Trophoblast cell (in vitro differentiated cells and primary cell): ENCODE results near the gene COQ8B.

Source experiments
- DNase-seq, 2 donors: peaks; one replicate each; pipeline ENCODE4 v3.0.0-alpha.2; 2016
- H2AFZ ChIP-seq: 2 replicates; pipeline ENCODE4 v1.6.1; 2013; ENCODE audit warnings: low read length, moderate library complexity, mild to moderate bottlenecking; ENCODE audit not compliant: insufficient read depth, poor library complexity
- H2AK5ac ChIP-seq: 2 replicates; pipeline ENCODE4 v1.6.1; 2013; ENCODE audit warnings: mild to moderate bottlenecking, low read length
- H2BK120ac ChIP-seq: 2 replicates; pipeline ENCODE4 v1.6.1; 2013; ENCODE audit warnings: low read length, mild to moderate bottlenecking, moderate library complexity; ENCODE audit not compliant: insufficient read depth, poor library complexity
- H2BK12ac ChIP-seq: 2 replicates; pipeline ENCODE4 v1.6.1; 2013; ENCODE audit warnings: mild to moderate bottlenecking, low read length, moderate library complexity
- H2BK5ac ChIP-seq: 2 replicates; pipeline ENCODE4 v1.6.1; 2013; ENCODE audit warnings: low read length, low read depth, moderate library complexity, mild to moderate bottlenecking; ENCODE audit not compliant: poor library complexity
- H3K14ac ChIP-seq: 2 replicates; pipeline ENCODE4 v1.6.1; 2013; ENCODE audit warnings: mild to moderate bottlenecking, low read length
- H3K18ac ChIP-seq: 2 replicates; pipeline ENCODE4 v1.6.1; 2013; ENCODE audit warnings: mild to moderate bottlenecking, low read length
- H3K23ac ChIP-seq: 2 replicates; pipeline ENCODE4 v1.6.1; 2013; ENCODE audit warnings: low read length
- H3K27ac ChIP-seq: 2 replicates; pipeline ENCODE4 v1.5.1; 2013; ENCODE audit warnings: low read depth, mild to moderate bottlenecking, inconsistent platforms, low read length, moderate library complexity
- H3K27me3 ChIP-seq: 2 replicates; pipeline ENCODE4 v1.6.1; 2013; ENCODE audit warnings: inconsistent platforms, mild to moderate bottlenecking, low read length, moderate library complexity; ENCODE audit not compliant: insufficient read depth
- H3K36me3 ChIP-seq, 2 experiments: 1 replicate in 1 of 2; 2 replicates in 1 of 2; pipeline ENCODE4 v1.6.1; 2013; ENCODE audit warnings: low read length in 2 of 2, mild to moderate bottlenecking in 2 of 2, moderate library complexity in 1 of 2; ENCODE audit not compliant: insufficient read depth in 2 of 2, control insufficient read depth in 1 of 2
- H3K4ac ChIP-seq: 2 replicates; pipeline ENCODE4 v1.6.1; 2013; ENCODE audit warnings: low read depth, mild to moderate bottlenecking, low read length, moderate library complexity
- H3K4me1 ChIP-seq, 2 experiments: 1 replicate in 1 of 2; 2 replicates in 1 of 2; pipeline ENCODE4 v1.6.1; 2013; ENCODE audit warnings: low read length in 2 of 2, mild to moderate bottlenecking in 2 of 2, moderate library complexity in 1 of 2; ENCODE audit not compliant: insufficient read depth in 2 of 2, control insufficient read depth in 1 of 2
- H3K4me2 ChIP-seq: 2 replicates; pipeline ENCODE4 v1.6.1; 2013; ENCODE audit warnings: inconsistent platforms, mild to moderate bottlenecking, low read length, moderate library complexity
- H3K4me3 ChIP-seq: 2 replicates; pipeline ENCODE4 v1.5.1; 2013; ENCODE audit warnings: mild to moderate bottlenecking, low read depth, low read length, inconsistent platforms
- H3K79me1 ChIP-seq: one replicate; pipeline ENCODE4 v1.6.1; 2013; ENCODE audit warnings: low read length
- H3K79me2 ChIP-seq: 2 replicates; pipeline ENCODE4 v1.6.1; 2013; ENCODE audit warnings: low read length, mild to moderate bottlenecking; ENCODE audit not compliant: control insufficient read depth, insufficient read depth, poor library complexity
- H3K9ac ChIP-seq: 2 replicates; pipeline ENCODE4 v1.6.1; 2013; ENCODE audit warnings: mild to moderate bottlenecking, low read length
- H3K9me3 ChIP-seq: 2 replicates; pipeline ENCODE4 v1.6.1; 2013; ENCODE audit warnings: low read depth, mild to moderate bottlenecking, control low read depth, inconsistent platforms, low read length; ENCODE audit not compliant: insufficient read depth
- H4K12ac ChIP-seq: 2 replicates; pipeline ENCODE4 v1.6.1; 2013; ENCODE audit warnings: low read depth, mild to moderate bottlenecking, low read length, moderate library complexity
- H4K8ac ChIP-seq: 2 replicates; pipeline ENCODE4 v1.6.1; 2013; ENCODE audit warnings: low read depth, mild to moderate bottlenecking, low read length, moderate library complexity
- H4K91ac ChIP-seq: one replicate; pipeline ENCODE4 v1.6.1; 2013; ENCODE audit warnings: low read depth, mild to moderate bottlenecking, low read length, moderate library complexity
- WGBS: extraction: QIAGEN DNeasy Blood & Tissue Kit; methylation state at CpG from one replicate; pipeline ENCODE4 v1.1.7; 2013; ENCODE audit warnings: missing lambda C conversion rate; ENCODE audit not compliant: insufficient read length, insufficient coverage; ENCODE audit errors: extremely low coverage; 5-methylcytosine and 5-hydroxymethylcytosine counted together

Gene COQ8B

GRCh38 chr19:40683437-40683836 lies 33.2 kb downstream of the COQ8B start:
- Histone ChIP-seq H2BK5ac (no peak overlapping the region), H3K4me1 (peaks cover 0 to 4% of the 10 kb centered on the region in 2 experiments), H4K91ac (no peak overlapping the region), H3K36me3 (peaks cover 43 to 55% of the 10 kb centered on the region in 2 experiments), H3K14ac (no peak overlapping the region), H3K18ac (no peak overlapping the region), H4K8ac (no peak overlapping the region), H3K4me2 (no peak overlapping the region), H2AFZ (no peak overlapping the region), H3K79me1 (no peaks in the 10 kb centered on the region), H2BK120ac (no peak overlapping the region), H3K4me3 (no peak overlapping the region), H4K12ac (no peak overlapping the region), H3K23ac (no peak overlapping the region), H3K79me2 (no peaks in the 10 kb centered on the region), H3K9ac (no peak overlapping the region), H3K9me3 (peaks cover 5% of the 10 kb centered on the region), H3K4ac (no peak overlapping the region), H3K27me3 (no peaks in the 10 kb centered on the region), H3K27ac (no peak overlapping the region), H2BK12ac (no peak overlapping the region), H2AK5ac (no peak overlapping the region)
- no CpG with 5 or more reads among the region's 9 CpGs for WGBS
- peak; percentile 45 to 52 for DNase-seq

DNA sequence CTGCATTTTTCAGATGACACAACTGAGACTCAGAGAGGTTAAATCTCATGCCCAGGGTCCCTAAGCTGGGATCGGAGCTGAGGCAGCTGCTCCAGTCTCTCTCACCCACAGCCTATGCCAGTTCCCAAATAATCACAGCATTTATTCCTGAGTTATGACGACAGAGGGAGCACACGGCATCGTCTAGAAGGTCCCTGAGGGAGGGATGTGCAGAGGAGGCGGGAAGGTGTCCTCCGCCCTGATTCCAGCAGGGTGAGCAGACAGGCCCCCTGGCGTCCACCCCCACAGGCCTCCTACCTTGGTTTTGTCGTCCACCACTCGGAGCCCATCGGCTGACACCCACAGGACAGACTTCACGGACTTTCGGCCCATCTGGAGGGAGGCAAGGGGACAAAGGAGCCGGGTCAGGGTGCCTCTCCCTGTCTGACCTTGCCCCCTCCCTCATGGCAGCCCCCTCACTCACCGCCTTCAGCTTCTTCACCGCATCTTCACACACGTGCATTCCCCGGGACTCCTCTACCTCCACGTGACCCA lies 34.2 kb downstream of the COQ8B start:
- Histone ChIP-seq H4K12ac (no peak overlapping the region), H3K4me1 (peaks cover 0 to 4% of the 10 kb centered on the region in 2 experiments)

DNA sequence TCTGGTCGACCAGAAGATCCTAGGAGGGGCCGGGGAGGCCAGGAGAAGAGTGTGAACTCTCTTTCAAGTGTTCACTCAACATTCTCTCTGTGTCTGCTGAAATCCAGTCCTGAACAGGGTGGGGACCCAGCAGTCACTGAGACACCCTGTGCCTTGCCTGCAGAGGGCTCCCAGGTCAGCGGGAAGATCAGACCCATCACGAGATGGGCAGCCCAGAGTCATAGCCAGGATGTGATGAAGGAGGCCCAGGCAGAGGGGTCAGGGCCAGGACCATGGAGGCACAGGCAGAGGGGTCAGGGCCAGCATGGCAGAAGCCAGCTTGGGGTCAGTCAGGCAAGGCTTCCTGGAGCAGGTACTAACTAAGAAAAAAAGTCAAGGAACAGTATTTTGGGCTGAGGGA lies 35.6 kb downstream of the COQ8B start:
- Histone ChIP-seq H2BK5ac (no peak overlapping the region), H4K8ac (no peak overlapping the region), H3K4me3 (no peak overlapping the region), H4K91ac (no peak overlapping the region), H3K79me2 (no peaks in the 10 kb centered on the region), H3K79me1 (no peaks in the 10 kb centered on the region), H3K4me1 (peaks cover 0 to 4% of the 10 kb centered on the region in 2 experiments), H3K27ac (no peak overlapping the region), H3K9me3 (peaks cover 5% of the 10 kb centered on the region), H3K23ac (no peak overlapping the region), H3K36me3 (peaks cover 52 to 64% of the 10 kb centered on the region in 2 experiments), H3K14ac (no peak overlapping the region), H2BK120ac (no peak overlapping the region), H3K18ac (no peak overlapping the region), H3K4me2 (no peak overlapping the region), H2AK5ac (no peak overlapping the region), H3K4ac (no peak overlapping the region), H4K12ac (no peak overlapping the region), H2BK12ac (no peak overlapping the region), H3K27me3 (no peaks in the 10 kb centered on the region), H3K9ac (no peak overlapping the region), H2AFZ (no peak overlapping the region)
- WGBS = no CpG with 5 or more reads among the region's 4 CpGs
- no peak for DNase-seq

More for the DNA sequence above, 34.2 kb downstream of the COQ8B start:
- H3K9ac ChIP-seq = no peak overlapping the region
- no peak overlapping the region for H2BK12ac ChIP-seq
- no peak overlapping the region for H2AFZ ChIP-seq
- no peak overlapping the region for H3K4me3 ChIP-seq
- H3K18ac ChIP-seq = no peak overlapping the region
- no peak overlapping the region for H3K4ac ChIP-seq
- no peak overlapping the region for H3K4me2 ChIP-seq
- DNase-seq = peak; percentile 37 to 44
- H3K14ac ChIP-seq = no peak overlapping the region
- H3K79me2 ChIP-seq = no peaks in the 10 kb centered on the region
- H3K9me3 ChIP-seq = peaks cover 5% of the 10 kb centered on the region
- no peak overlapping the region for H3K27ac ChIP-seq
- no peak overlapping the region for H4K8ac ChIP-seq
- H3K27me3 ChIP-seq = no peaks in the 10 kb centered on the region
- no peak overlapping the region for H2BK120ac ChIP-seq
- no peak overlapping the region for H2BK5ac ChIP-seq
- no peak overlapping the region for H2AK5ac ChIP-seq
- H4K91ac ChIP-seq = no peak overlapping the region
- no CpG with 5 or more reads among the region's 18 CpGs for WGBS
- no peaks in the 10 kb centered on the region for H3K79me1 ChIP-seq
- no peak overlapping the region for H3K23ac ChIP-seq
- peaks cover 46 to 63% of the 10 kb centered on the region in 2 experiments for H3K36me3 ChIP-seq

DNA sequence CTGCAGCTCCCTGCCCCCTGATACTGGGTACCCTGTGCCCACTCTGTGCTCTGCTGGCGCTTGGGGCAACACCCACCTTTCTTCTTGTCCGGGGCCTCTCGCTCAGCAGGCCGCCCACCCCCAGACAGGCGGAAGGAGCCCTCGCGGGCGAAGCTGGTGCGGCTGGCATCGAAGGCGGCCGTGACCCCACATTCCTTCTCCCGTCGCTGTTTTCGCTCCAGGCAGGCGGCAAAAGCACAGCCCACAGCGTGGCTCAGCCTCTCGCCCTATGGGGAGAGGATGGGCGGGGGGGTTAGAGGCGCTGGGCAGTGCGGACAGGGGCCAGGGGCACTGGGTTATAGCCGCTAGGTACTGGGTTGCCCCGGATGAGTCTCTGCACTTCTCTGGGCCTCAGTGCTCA lies 39.5 kb downstream of the COQ8B start:
- Histone ChIP-seq H3K27me3 (no peaks in the 10 kb centered on the region), H3K14ac (no peak overlapping the region), H3K9ac (no peak overlapping the region), H3K18ac (no peak overlapping the region), H3K79me2 (no peaks in the 10 kb centered on the region), H2AFZ (no peak overlapping the region), H4K12ac (no peak overlapping the region), H2BK120ac (no peak overlapping the region), H3K79me1 (no peaks in the 10 kb centered on the region), H3K23ac (no peak overlapping the region), H3K4me1 (no peaks in the 10 kb centered on the region), H4K91ac (no peak overlapping the region), H3K36me3 (peaks cover 45 to 62% of the 10 kb centered on the region in 2 experiments), H3K27ac (no peak overlapping the region), H4K8ac (no peak overlapping the region), H2AK5ac (no peak overlapping the region), H3K4me3 (no peak overlapping the region), H3K4ac (no peak overlapping the region), H3K4me2 (no peak overlapping the region), H2BK12ac (no peak overlapping the region), H2BK5ac (no peak overlapping the region), H3K9me3 (peaks cover 3% of the 10 kb centered on the region)
- no peak for DNase-seq
- no CpG with 5 or more reads among the region's 23 CpGs for whole genome bisulfite sequencing
